OCI-LY1 (cell line): ENCODE data around the gene CXCL13.

ENCODE experiments used
- EZH2 ChIP-seq: fragments of 200-600 bp; sonication (generic), shearing (Covaris generic); IDR thresholded peaks from 2 replicates; pipeline ENCODE4 v1.8.0; 2017; ENCODE audit warnings: borderline replicate concordance, mixed run types, mild to moderate bottlenecking, antibody characterized with exemption, low read length, moderate library complexity, mixed read lengths
- TF ChIP-seq, protein P1 (sequence below): fragments of 200-600 bp; sonication (generic), shearing (Covaris generic); IDR thresholded peaks from 2 replicates; pipeline ENCODE4 v1.5.1; 2017; ENCODE audit warnings: mild to moderate bottlenecking, antibody characterized with exemption, low read length, moderate library complexity, mixed read lengths

DNA sequence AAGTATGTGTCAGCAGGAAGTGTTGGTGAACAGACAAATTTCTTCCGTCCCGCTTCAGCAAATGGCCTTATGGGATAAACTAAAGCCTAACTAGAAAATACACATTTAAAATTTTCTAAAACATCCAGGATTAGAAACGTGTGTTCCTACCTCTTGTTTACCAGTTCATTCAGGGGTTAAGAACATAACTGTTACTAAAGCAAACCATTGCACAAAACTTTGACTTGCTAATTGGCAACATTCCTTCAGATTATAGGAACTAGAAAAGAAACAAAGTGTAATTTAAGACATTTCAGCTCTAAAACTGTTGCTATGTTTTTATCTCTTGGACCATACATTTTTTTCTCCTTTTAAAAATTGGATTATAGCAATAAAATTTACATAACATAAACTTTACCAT is 39.5 kb upstream of the CXCL13 start:
- TF ChIP-seq, protein P1, sequence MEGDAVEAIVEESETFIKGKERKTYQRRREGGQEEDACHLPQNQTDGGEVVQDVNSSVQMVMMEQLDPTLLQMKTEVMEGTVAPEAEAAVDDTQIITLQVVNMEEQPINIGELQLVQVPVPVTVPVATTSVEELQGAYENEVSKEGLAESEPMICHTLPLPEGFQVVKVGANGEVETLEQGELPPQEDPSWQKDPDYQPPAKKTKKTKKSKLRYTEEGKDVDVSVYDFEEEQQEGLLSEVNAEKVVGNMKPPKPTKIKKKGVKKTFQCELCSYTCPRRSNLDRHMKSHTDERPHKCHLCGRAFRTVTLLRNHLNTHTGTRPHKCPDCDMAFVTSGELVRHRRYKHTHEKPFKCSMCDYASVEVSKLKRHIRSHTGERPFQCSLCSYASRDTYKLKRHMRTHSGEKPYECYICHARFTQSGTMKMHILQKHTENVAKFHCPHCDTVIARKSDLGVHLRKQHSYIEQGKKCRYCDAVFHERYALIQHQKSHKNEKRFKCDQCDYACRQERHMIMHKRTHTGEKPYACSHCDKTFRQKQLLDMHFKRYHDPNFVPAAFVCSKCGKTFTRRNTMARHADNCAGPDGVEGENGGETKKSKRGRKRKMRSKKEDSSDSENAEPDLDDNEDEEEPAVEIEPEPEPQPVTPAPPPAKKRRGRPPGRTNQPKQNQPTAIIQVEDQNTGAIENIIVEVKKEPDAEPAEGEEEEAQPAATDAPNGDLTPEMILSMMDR: no peak
- TF ChIP-seq EZH2: no peak
